HFFc6 (cell line): ENCODE results near the gene FAM43B. TPM values are rescaled to one million over a fixed set of nuclear protein-coding genes. Genes with fewer than 3 reads are reported as not detected.

ENCODE experiments used
- DNase-seq: peaks from one replicate; pipeline ENCODE4 v3.0.0-alpha.2; 2018
- H3K27ac Mint-ChIP-seq: 2 replicates; pipeline ENCODE4 v1.8.0; 2020; ENCODE audit warnings: mild to moderate bottlenecking, mixed read lengths
- H3K27me3 Mint-ChIP-seq: 2 replicates; pipeline ENCODE4 v1.8.0; 2021; ENCODE audit warnings: mild to moderate bottlenecking, moderate library complexity, mixed read lengths; ENCODE audit not compliant: insufficient read depth
- H3K36me3 Mint-ChIP-seq: 2 replicates; pipeline ENCODE4 v1.8.0; 2021; ENCODE audit warnings: low read depth, mixed read lengths
- H3K4me1 Mint-ChIP-seq: 2 replicates; pipeline ENCODE4 v1.8.0; 2020; ENCODE audit warnings: low read depth, mixed read lengths
- H3K4me3 Mint-ChIP-seq: 2 replicates; pipeline ENCODE4 v1.8.0; 2020; ENCODE audit warnings: mild to moderate bottlenecking, moderate library complexity, mixed read lengths
- H3K9me3 Mint-ChIP-seq: 2 replicates; pipeline ENCODE4 v1.8.0; 2020; ENCODE audit warnings: mild to moderate bottlenecking, mixed read lengths
- total RNA-seq, 6 experiments: library from RNA; stranded (reverse); fragmentation: NEBNext Ultra II Directional; extraction: Animal tissue kit (Norgen Biotek cat#: 25700); gene quantifications; 2 replicates in 1 of 6; 3 replicates in 5 of 6; pipeline ENCODE4 v1.2.3, GENCODE V29; 2021
- TF ChIP-seq, protein P1 (sequence below): fragments of 200-600 bp; sonication (generic); IDR thresholded peaks from 2 replicates; pipeline ENCODE4 v1.5.0; 2021; ENCODE audit warnings: antibody characterized with exemption, mild to moderate bottlenecking

FAM43B gene
- total RNA-seq, 6 experiments from 2014 or later = 0.07 TPM; not detected in 5

DNA sequence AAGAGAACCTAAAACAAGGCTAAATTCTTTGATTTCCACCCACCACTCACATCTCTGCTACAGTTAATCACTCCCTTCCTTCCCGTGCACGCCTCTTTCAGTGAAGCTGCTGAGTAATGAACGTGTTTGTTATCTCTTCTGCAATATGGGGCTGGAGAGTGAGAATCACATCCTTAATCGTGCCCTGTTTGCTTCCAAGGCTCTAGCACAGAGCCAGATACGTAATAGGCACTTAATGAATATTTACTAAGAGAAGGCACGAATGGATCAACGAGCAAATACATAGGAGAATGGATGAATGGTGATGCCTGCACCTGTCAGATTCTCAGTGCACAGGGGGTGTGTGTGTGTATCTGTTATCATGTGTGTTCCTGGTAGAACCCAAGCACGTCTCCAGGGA is 22.1 kb upstream of the FAM43B start:
- H3K27ac Mint-ChIP-seq = no peak overlapping the region
- DNase-seq = no peak
- no peaks in the 10 kb centered on the region for H3K9me3 Mint-ChIP-seq
- H3K4me1 Mint-ChIP-seq = no peaks in the 10 kb centered on the region
- H3K27me3 Mint-ChIP-seq = peaks cover 41% of the 10 kb centered on the region
- TF ChIP-seq, protein P1, sequence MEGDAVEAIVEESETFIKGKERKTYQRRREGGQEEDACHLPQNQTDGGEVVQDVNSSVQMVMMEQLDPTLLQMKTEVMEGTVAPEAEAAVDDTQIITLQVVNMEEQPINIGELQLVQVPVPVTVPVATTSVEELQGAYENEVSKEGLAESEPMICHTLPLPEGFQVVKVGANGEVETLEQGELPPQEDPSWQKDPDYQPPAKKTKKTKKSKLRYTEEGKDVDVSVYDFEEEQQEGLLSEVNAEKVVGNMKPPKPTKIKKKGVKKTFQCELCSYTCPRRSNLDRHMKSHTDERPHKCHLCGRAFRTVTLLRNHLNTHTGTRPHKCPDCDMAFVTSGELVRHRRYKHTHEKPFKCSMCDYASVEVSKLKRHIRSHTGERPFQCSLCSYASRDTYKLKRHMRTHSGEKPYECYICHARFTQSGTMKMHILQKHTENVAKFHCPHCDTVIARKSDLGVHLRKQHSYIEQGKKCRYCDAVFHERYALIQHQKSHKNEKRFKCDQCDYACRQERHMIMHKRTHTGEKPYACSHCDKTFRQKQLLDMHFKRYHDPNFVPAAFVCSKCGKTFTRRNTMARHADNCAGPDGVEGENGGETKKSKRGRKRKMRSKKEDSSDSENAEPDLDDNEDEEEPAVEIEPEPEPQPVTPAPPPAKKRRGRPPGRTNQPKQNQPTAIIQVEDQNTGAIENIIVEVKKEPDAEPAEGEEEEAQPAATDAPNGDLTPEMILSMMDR = no peak
- H3K4me3 Mint-ChIP-seq = no peak overlapping the region
- H3K36me3 Mint-ChIP-seq = no peaks in the 10 kb centered on the region

DNA sequence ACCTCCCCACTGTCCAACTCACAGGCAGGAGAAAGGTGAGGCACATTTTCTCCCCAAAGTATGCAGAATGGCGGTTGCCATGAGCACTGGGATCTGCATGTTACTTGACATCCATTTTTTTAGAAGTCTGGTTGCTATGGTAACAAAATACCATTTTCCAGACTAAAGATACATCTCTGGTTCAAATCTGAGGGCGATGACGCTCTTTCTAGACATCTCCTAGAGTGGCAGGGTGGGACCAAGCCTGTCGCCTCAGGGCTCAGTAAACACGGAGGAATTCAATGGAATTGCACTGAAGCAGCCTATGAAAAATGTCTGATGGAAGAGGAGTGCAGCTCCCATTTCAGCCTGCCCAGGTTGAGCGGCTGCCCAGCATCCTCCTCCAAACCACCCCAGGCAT is 21.5 kb upstream of the FAM43B start:
- Mint-ChIP-seq H3K27ac (no peak overlapping the region), H3K27me3 (peaks cover 47% of the 10 kb centered on the region), H3K4me1 (no peaks in the 10 kb centered on the region)

DNA sequence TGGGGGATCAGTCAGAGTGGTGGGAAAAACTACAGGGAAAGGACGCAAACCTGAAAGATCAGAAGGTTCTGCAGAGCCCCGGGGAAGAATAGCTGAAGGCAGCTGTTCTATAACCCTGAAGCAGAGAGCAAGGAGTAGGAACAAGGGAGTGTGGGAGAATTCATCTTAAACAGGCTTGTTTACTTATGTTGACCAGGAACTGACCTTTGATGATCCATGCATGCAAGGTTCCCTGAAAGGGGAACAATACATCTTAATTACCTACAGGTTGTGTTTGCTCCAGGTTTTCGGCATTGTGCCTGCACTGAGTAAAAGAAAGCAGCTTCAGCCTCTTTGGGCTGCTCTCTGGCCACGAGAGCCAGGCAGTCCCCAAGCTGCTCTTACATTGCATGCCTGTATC is 18.7 kb upstream of the FAM43B start:
- no peak overlapping the region for H3K4me3 Mint-ChIP-seq
- DNase-seq = no peak
- TF ChIP-seq, protein P1 = no peak
- H3K4me1 Mint-ChIP-seq = no peaks in the 10 kb centered on the region
- H3K27ac Mint-ChIP-seq = no peak overlapping the region
- no peaks in the 10 kb centered on the region for H3K36me3 Mint-ChIP-seq
- no peaks in the 10 kb centered on the region for H3K9me3 Mint-ChIP-seq
- H3K27me3 Mint-ChIP-seq = peaks cover 47% of the 10 kb centered on the region

More for the DNA sequence above, 21.5 kb upstream of the FAM43B start:
- peak; percentile 55 for DNase-seq
- no peak overlapping the region for H3K4me3 Mint-ChIP-seq
- H3K36me3 Mint-ChIP-seq = no peaks in the 10 kb centered on the region
- TF ChIP-seq, protein P1 = no peak
- H3K9me3 Mint-ChIP-seq = no peaks in the 10 kb centered on the region

DNA sequence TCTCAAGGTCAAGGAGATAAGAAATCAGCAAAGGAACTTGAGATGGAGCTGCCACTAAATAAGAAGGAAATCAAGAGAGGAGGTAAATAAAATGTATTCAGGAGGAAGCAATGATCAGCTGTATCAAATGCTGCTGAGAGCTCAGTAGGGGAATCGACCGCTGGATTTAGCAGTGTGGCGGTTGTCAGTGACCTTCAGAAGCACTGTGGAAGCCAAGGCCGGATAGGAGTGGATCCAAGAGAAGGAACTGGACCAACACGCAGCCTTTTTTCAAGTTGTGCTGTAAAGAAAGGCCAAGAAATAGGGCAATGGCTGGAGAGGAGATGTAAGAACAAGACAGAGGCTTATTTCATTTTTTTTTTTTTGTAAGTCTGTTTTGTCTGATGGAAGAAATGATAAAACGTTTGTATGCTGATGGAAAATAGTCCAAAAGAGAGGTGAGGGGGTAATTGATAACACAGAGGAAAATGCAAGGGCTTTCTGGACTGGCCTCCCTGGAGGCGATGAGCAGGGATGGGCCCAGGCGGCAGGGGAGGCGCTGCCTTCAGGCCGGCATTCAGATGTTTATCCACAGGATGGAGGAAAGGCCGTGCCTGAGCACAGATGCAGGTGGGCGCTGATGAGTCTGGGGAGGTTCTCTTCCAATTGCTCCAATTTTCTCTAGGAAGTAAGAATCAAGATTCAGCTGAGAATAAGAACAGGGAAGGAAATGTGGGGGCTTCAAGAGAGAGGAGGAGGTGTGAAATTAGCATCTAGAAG is 17.5 kb upstream of the FAM43B start:
- TF ChIP-seq, protein P1 = no peak
- Mint-ChIP-seq H3K27me3 (peaks cover 48% of the 10 kb centered on the region), H3K9me3 (no peaks in the 10 kb centered on the region), H3K36me3 (no peaks in the 10 kb centered on the region), H3K27ac (no peak overlapping the region), H3K4me1 (no peaks in the 10 kb centered on the region), H3K4me3 (no peak overlapping the region)
- DNase-seq = no peak

DNA sequence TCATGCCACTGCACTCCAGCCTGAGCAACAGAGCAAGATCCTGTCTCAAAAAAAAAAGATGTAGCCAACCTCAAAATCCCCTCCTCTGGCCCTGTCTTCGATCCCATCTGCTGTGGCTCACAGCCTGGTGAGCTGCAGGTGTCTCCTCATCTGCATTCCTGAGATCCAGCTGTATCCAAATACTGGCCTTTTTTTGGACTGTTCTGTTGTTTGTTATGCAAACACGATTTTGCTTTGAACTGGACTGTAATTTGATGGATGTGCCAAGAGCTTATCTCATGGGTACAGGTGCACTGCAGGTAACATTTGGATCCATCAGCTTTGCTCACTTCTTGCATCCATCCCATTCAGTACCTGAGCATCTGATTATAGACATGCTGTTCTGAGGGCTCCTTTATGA is 14.1 kb upstream of the FAM43B start:
- no peak for DNase-seq
- Mint-ChIP-seq H3K4me1 (no peaks in the 10 kb centered on the region), H3K27ac (no peak overlapping the region), H3K9me3 (no peaks in the 10 kb centered on the region), H3K4me3 (no peak overlapping the region), H3K27me3 (peaks cover 48% of the 10 kb centered on the region), H3K36me3 (no peaks in the 10 kb centered on the region)
- TF ChIP-seq, protein P1 = no peak
